Heart right ventricle (tissue), 16 donors: Measurements from ENCODE around the gene NAV3. TPM values are rescaled to one million over a fixed set of nuclear protein-coding genes. Genes with fewer than 3 reads are reported as not detected.
"Not testable (repeated sequence)": the region's sequence is repeated elsewhere in the genome, so short reads cannot be mapped to it uniquely, and the experiment has no call there.

Source experiments
- ATAC-seq, 8 donors: fragments of 200-7000 bp; cut with Tn5 transposase; one replicate each; pipeline ENCODE4 v1.9.1; 2020; ENCODE audit warnings: mild to moderate bottlenecking in 8 of 8, moderate library complexity in 8 of 8, moderate number of reproducible peaks in 1 of 8
- DNase-seq, 2 donors: peaks; one replicate each; pipeline ENCODE4 v3.0.0-alpha.2; 2020
- H3K27ac ChIP-seq, 10 donors: fragments of 200-600 bp; sonication (generic) in 2 of 10; one replicate each; pipeline versions ENCODE4 v1.5.0 to v1.8.0; 2020 to 2022; ENCODE audit warnings: mild to moderate bottlenecking in 3 of 10
- H3K27me3 ChIP-seq, 7 donors: fragments of 200-600 bp; one replicate each; pipeline ENCODE4 v1.8.0; 2021 to 2022; ENCODE audit warnings: mild to moderate bottlenecking in 2 of 7
- H3K36me3 ChIP-seq, 9 donors: fragments of 200-600 bp; sonication (generic) in 1 of 9; one replicate each; pipeline versions ENCODE4 v1.5.0 to v1.8.0; 2020 to 2022; ENCODE audit warnings: mild to moderate bottlenecking in 2 of 9
- H3K4me1 ChIP-seq, 9 donors: fragments of 200-600 bp; sonication (generic) in 1 of 9; one replicate each; pipeline versions ENCODE4 v1.5.0 to v1.8.0; 2020 to 2022; ENCODE audit warnings: mild to moderate bottlenecking in 4 of 9
- H3K4me3 ChIP-seq, 10 donors: fragments of 200-600 bp; sonication (generic) in 2 of 10; one replicate each; pipeline versions ENCODE4 v1.5.0 to v1.8.0; 2020 to 2022; ENCODE audit warnings: mild to moderate bottlenecking in 7 of 10, moderate library complexity in 2 of 10
- H3K9me3 ChIP-seq, 11 donors: fragments of 200-600 bp in 10 of 11; sonication (generic) in 2 of 11; one replicate each; pipeline versions ENCODE4 v1.5.0 to v1.8.0; 2013 to 2022; ENCODE audit warnings: mild to moderate bottlenecking in 2 of 11, control low read depth in 1 of 11, moderate library complexity in 1 of 11
- CTCF ChIP-seq, 9 donors: fragments of 200-600 bp; sonication (generic) in 2 of 9; IDR thresholded peaks; one replicate each; pipeline versions ENCODE4 v1.5.0 to v1.8.0; 2021 to 2022; ENCODE audit warnings: antibody characterized with exemption in 9 of 9, mild to moderate bottlenecking in 5 of 9, moderate library complexity in 1 of 9
- WGBS, 2 donors: extraction: QIAGEN DNeasy Blood & Tissue Kit; methylation state at CpG; one replicate each; pipeline ENCODE4 v1.1.7; 2013; ENCODE audit warnings: inconsistent platforms in 1 of 2; 5-methylcytosine and 5-hydroxymethylcytosine counted together
- intact Hi-C, 10 donors: fragments of 100-400 bp; cut with DNase I; formaldehyde crosslinking; loops; one replicate each; pipeline versions ENCODE4 v1.11.1 to v1.14.2; 2022
- polyA plus RNA-seq, 2 donors: library from polyadenylated mRNA; stranded (reverse); fragments of 200-250 nt; gene quantifications; one replicate each; pipeline ENCODE4 v1.2.3, GENCODE V29; 2013
- total RNA-seq, 10 donors: library from RNA; stranded (reverse); fragmentation: NEBNext Ultra II Directional in 3 of 10; extraction: Animal tissue kit (Norgen Biotek cat#: 25700) in 3 of 10; gene quantifications; one replicate each; pipeline versions ENCODE4 v1.2.1 to v1.2.4, GENCODE V29; 2021 to 2023
- donor health status: Arrhythmogenic right ventricular cardiomyopathy.
- donor health status: ischemic (EF 13 %, LVEDD 7.1; RV severe dilation, severe dysfunction).
- donor health status: healthy with polysubstance abuse.
- donor health status: DM: no; HTN: yes; CAD: no.
- donor health status: DM: no; HTN: no; CAD: no.
- donor health status: ischemic (EF 25% LVEDD 6.9; RV normal size, moderate dysfunction).
- donor health status: ischemic (EF 25% LVEDD 5.7; RV mildly dilated, moderate dysfunction).
- donor health status: healthy.
- donor health status: DM: yes; HTN: yes; CAD: no.
- donor health status: Ischemic cardiomyopathy.
- donor health status: ischemic (EF 35%, LVEDD 5.7; RV mildly dilated, moderate dysfunction).
- donor health status: nonischemic (EF 11% LVEDD 7.7; RV severe dilation, severe dysfunction).
- donor health status: DM: yes; HTN: yes; CAD: no.
- donor health status: PGD.
- donor health status: ischemic (EF 29% LVEDD 5.4; RV normal size, mild dysfunction).
- donor health status: nonischemic (EF 23%, LVEDD 6.1; RV moderate dilation, normal function).

Gene NAV3
- total and polyA plus RNA-seq, 12 donors: 0.91 to 7.6 (median 4.6) TPM

DNA sequence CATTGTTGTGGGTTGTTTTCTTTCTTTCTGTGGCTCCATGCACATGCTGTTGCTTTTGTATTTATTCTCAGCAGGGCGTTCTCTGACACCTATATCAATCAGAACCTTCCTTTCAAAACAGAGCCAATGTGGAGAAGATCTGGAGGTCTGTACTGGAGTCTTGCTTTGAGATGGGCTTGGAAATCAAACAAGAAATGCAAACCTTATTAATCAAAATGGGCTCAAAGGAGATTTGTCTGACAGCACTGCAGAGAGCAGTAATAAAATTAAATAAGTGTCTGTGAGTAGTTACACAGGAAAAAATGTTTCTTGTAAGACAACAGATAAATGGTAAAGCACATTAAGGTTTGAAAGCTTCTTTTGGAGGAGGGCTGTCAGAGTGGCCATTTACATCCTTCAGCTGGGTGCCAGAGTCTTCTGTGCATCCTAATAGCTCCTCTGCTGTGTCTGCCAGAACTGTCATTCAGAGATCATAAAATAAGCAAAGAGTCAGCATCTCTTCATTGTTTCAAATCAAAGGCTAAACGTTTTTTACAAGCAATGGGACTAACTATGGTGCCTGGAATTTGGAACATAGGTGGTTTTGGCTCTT lies 414.3 kb downstream of the NAV3 start:
- ATAC-seq: no peak
- Histone ChIP-seq H3K36me3 (no peaks in the 10 kb centered on the region), H3K9me3 (peaks cover 0 to 2% (median 0%) of the 10 kb centered on the region in 11 donors), H3K27ac (no peak overlapping the region), H3K4me3 (no peak overlapping the region), H3K4me1 (no peaks in the 10 kb centered on the region), H3K27me3 (no peaks in the 10 kb centered on the region)
- WGBS, 2 donors: 38 to 41% methylated on average over 2 of the region's 2 CpGs
- no peak for DNase-seq
- intact Hi-C loops: no loop called here
- TF ChIP-seq CTCF (IDR thresholded peaks at IDR 0.05): no peak

DNA sequence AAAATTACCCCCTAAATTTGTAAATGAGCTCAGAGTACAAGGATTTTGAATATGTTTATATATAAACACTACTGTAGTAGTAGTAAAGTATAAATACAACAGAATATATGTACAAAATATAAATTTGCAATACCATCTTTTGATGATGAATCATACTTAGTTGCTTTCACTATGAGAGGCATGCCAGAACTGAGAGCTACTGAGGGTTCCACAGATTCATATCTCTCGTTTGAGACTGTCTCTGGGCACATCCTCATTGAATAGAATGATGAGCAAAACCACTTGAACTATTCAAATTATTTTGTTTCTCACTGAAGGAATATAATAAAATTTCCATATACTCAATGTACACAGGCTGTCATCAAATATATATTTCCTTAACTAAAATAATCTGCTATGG lies 417.6 kb downstream of the NAV3 start:
- Histone ChIP-seq H3K27ac (no peak overlapping the region), H3K4me1 (no peaks in the 10 kb centered on the region), H3K9me3 (peaks cover 0 to 8% (median 2%) of the 10 kb centered on the region in 11 donors), H3K36me3 (no peaks in the 10 kb centered on the region), H3K4me3 (no peak overlapping the region), H3K27me3 (no peaks in the 10 kb centered on the region)
- no peak for DNase-seq
- no peak for ATAC-seq
- WGBS, 2 donors: 58 to 67% methylated on average over 1 of the region's 1 CpG
- TF ChIP-seq CTCF (IDR thresholded peaks at IDR 0.05): no peak
- intact Hi-C loops: no loop called here

- intact Hi-C loops: no loop called here
- ATAC-seq: no peak
- peaks cover 0 to 10% (median 0%) of the 10 kb centered on the region in 11 donors for H3K9me3 ChIP-seq
Observed at GRCh38 chr12:78249578-78249977, 418.9 kb downstream of the NAV3 start.

GRCh38 chr12:78257662-78258061 lies 427.0 kb downstream of the NAV3 start:
- H3K9me3 ChIP-seq: peaks cover 0 to 15% (median 0%) of the 10 kb centered on the region in 11 donors
- not testable (repeated sequence) for DNase-seq

More at GRCh38 chr12:78249578-78249977, 418.9 kb downstream of the NAV3 start:
- Histone ChIP-seq H3K4me3 (no peak overlapping the region), H3K27ac (no peak overlapping the region), H3K27me3 (no peaks in the 10 kb centered on the region), H3K36me3 (no peaks in the 10 kb centered on the region), H3K4me1 (no peaks in the 10 kb centered on the region)
- no peak for TF ChIP-seq CTCF (IDR thresholded peaks at IDR 0.05)
- no peak for DNase-seq
- 77 to 84% methylated on average over 3 of the region's 3 CpGs for WGBS, 2 donors

GRCh38 chr12:78260976-78261375 lies 430.3 kb downstream of the NAV3 start:
- H3K4me1 ChIP-seq: no peaks in the 10 kb centered on the region
- ATAC-seq: no peak
- H3K4me3 ChIP-seq: no peak overlapping the region
- H3K27me3 ChIP-seq: no peaks in the 10 kb centered on the region
- WGBS, 2 donors: 97 to 98% methylated on average over 7 of the region's 7 CpGs
- peaks cover 0 to 9% (median 0%) of the 10 kb centered on the region in 11 donors for H3K9me3 ChIP-seq
- TF ChIP-seq CTCF (IDR thresholded peaks at IDR 0.05): no peak
- intact Hi-C loops: no loop called here
- H3K36me3 ChIP-seq: no peaks in the 10 kb centered on the region
- H3K27ac ChIP-seq: no peak overlapping the region
- no peak for DNase-seq

More at GRCh38 chr12:78257662-78258061, 427.0 kb downstream of the NAV3 start:
- 87 to 94% methylated on average over 7 of the region's 7 CpGs for WGBS, 2 donors
- H3K36me3 ChIP-seq, ATAC-seq, H3K4me3 ChIP-seq, H3K4me1 ChIP-seq, H3K27me3 ChIP-seq, intact Hi-C loops, H3K27ac ChIP-seq: not testable (repeated sequence)
